ENCODE data around the gene MYO9A.

Gene MYO9A

DNA sequence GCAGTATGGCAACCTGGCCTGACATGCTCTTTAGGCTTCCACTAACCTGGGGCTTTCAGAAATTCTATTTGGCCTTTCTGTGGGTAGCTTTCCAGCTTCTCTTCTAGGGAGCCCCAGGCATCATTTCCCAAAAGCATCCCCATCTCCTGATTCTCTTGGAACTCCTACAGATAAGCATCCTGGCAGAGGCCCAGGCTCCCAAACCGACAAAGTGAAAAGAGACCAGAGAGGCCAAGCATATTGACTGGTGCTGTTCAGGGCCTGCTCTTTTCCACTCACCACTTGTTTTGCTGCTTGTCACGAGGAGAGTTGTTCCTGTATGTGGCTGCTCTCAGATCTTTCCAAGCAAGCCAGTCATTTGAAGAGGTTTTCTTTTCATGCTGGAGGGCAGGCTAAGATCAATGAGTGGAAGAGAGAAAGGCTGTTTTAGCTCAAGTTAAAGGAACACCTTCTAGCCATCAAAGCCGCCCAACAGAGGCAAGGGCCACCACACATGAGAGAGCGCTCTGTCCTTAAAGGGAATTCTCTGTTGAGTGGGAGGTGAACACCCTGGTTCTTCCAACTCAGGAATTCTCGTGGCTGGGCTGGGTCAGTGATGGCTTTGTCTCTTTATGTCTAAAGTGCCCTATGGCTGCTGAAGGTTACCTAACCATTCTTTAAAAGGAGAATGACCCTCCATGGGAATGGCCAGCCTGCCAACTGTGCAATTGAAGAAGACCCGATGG, 338.7 kb downstream of the MYO9A start:
- DNase-seq = no peak

DNA sequence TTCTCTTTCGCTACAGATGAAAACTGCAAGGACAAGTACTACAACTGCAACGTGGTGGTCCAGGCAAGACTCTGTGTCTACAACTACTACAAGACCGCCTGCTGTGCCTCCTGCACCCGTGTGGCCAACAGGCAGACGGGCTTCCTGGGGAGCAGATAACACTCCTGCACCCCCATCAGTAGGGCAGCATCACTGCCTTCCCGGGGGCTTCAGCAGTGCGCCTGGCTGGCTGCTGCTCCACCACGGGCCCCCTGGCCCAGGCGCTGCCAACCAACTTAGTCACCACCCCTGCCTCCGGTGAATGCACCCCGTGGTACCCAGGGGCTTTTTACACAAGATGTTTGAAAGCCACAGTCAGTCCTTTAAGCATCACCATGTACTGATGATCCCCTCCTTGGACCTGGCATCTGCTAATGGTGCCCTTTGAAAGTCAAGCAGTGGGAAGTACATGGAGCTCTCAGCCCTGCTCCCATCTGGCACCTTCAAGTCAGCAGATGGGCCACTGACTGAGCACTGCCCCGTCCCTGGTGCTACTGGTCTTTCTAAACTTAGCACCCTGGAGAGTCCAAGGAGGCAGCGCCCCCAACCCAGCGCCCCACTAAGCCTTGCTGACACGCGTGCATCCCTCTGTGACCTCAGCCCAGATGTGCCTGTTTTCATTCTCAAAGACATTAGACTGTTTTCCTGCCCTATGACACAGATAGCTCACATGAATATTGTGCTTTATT, 340.6 kb downstream of the MYO9A start:
- DNase-seq = no peak

DNA sequence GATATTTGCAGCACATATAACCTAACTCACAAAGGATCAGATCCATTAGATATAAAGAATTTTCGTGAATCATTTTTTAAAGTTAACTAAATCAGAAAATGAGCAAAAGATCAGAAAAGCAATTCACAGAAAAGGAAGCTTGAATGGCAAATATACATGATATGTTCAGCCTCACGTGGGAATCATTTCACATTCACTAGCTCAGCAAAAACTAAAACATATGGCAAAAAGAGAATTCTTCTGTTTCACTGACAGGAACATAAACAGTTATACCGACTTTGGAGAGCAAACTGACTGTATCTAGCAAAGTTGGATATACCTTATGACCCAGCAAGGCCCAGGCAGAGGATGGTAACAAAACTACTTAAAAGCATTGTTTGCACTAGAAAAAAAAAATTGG, 341.6 kb downstream of the MYO9A start:
- no peak for DNase-seq

DNA sequence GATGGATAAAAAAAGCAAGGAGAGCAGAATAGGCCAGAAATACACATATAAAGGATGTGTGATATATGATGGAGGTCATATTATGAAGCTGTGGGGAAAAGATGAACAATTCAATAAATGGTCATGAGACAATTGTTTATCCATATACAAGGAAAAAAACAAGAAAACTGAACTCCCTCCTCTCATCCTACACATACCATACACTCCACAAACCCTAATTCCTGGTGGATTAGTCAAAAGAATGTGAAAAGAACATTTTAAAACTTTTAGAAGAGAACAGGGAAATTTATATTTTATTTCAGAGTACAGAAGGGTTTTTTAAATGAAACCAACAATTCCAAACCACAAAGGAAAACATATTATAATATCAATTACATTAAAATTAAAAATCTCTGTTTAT, 342.1 kb downstream of the MYO9A start:
- DNase-seq = peak; percentile 54

DNA sequence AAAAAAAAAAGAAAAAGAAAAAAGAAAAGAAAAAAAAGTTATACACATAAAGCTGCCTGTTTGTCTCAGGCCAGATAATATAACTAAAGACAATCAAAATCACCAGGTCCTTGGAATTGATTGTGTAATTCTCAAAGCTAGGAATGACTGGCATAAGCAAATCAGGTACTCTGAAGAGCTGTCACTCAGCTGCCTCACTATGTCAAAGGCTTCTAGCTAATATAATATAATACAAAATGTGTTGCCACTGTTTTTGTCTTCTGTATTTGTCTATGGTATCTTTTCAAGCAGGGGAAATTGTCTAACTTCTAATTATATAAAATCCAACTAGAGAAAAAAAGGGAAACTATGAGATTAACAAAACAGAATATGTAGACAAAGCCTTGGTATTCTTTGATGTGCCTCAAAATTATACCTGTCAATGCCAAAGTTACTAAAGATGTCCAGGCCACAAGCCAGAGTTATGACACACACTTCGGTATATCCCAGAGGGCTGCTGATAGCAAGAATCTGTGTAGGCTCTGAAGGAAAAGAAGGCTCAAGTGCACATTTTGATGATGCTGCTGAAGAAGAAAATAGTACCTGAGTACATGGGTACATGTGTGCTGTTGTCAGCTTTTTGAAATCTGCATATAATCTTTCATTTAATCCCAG, 344.6 kb downstream of the MYO9A start:
- DNase-seq = no peak
